Skeletal muscle satellite cell (primary cell): ENCODE measurements around the gene RPL7L1.

Experiments used
- H3K27me3 ChIP-seq: 2 replicates; pipeline ENCODE4 v1.7.0; 2013; ENCODE audit warnings: low read length; ENCODE audit not compliant: control insufficient read depth, insufficient read depth
- H3K36me3 ChIP-seq: 2 replicates; pipeline ENCODE4 v1.7.0; 2013; ENCODE audit warnings: mild to moderate bottlenecking, control low read depth, low read length; ENCODE audit not compliant: insufficient read depth
- H3K4me1 ChIP-seq: 2 replicates; pipeline ENCODE4 v1.7.0; 2013; ENCODE audit warnings: low read length; ENCODE audit not compliant: control insufficient read depth, insufficient read depth
- H3K4me2 ChIP-seq: 2 replicates; pipeline ENCODE4 v1.7.0; 2013; ENCODE audit warnings: mild to moderate bottlenecking, low read length
- H3K4me3 ChIP-seq: 2 replicates; pipeline ENCODE4 v1.7.0; 2013; ENCODE audit warnings: low read length
- H3K9ac ChIP-seq: 2 replicates; pipeline ENCODE4 v1.7.0; 2013; ENCODE audit warnings: mild to moderate bottlenecking, low read depth, low read length, moderate library complexity
- H3K9me3 ChIP-seq: replicated peaks from 2 replicates; pipeline ENCODE4 v1.7.0; 2013; ENCODE audit warnings: mild to moderate bottlenecking, control low read depth, low read length

The RPL7L1 gene

DNA sequence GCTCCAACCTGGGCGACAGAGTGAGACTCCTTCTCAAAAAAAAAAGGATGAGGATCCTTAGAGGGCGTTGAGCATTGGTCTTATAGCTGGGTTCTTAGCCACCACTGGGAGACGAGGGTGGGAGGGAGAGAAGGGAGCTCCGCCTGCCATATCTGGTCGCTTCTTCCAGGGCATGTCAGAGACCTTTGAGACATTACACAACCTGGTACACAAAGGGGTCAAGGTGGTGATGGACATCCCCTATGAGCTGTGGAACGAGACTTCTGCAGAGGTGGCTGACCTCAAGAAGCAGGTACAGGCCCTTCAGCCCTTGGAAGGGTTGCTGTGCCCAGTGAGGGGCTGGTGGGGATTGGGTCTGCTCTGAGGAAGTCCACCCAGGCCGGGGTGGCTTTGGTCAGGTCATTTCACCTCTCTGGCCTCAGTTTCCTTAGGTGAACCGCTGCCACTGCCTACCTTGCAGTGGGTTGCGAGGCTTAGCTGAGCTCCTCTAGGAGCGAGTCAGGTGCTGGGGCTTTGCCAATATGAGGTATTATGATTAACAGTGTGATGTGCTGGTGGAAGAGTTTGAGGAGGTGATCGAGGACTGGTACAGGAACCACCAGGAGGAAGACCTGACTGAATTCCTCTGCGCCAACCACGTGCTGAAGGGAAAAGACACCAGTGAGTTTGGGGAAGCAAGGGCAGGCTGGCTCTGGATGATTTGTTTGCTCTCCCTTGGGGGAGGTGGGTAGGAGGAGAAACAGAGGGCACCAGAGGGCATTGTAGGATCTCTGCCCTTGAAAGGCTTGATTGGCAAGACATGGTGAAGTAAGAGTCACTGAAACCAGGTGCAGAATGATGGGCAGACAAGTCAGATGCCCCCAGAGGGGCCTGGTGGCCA is 58.4 kb downstream of the RPL7L1 start:
- Histone ChIP-seq H3K36me3 (peaks cover 41% of the 10 kb centered on the region), H3K9me3 (no peaks in the 10 kb centered on the region), H3K27me3 (no peaks in the 10 kb centered on the region), H3K4me3 (no peak overlapping the region), H3K4me1 (no peaks in the 10 kb centered on the region), H3K4me2 (no peak overlapping the region), H3K9ac (no peak overlapping the region)

- Histone ChIP-seq H3K36me3 (peaks cover 41% of the 10 kb centered on the region), H3K27me3 (no peaks in the 10 kb centered on the region), H3K4me3 (no peak overlapping the region), H3K9me3 (no peaks in the 10 kb centered on the region), H3K4me1 (no peaks in the 10 kb centered on the region), H3K4me2 (no peak overlapping the region), H3K9ac (no peak overlapping the region)
Observed at GRCh38 chr6:42938428-42938796, 59.0 kb downstream of the RPL7L1 start.

DNA sequence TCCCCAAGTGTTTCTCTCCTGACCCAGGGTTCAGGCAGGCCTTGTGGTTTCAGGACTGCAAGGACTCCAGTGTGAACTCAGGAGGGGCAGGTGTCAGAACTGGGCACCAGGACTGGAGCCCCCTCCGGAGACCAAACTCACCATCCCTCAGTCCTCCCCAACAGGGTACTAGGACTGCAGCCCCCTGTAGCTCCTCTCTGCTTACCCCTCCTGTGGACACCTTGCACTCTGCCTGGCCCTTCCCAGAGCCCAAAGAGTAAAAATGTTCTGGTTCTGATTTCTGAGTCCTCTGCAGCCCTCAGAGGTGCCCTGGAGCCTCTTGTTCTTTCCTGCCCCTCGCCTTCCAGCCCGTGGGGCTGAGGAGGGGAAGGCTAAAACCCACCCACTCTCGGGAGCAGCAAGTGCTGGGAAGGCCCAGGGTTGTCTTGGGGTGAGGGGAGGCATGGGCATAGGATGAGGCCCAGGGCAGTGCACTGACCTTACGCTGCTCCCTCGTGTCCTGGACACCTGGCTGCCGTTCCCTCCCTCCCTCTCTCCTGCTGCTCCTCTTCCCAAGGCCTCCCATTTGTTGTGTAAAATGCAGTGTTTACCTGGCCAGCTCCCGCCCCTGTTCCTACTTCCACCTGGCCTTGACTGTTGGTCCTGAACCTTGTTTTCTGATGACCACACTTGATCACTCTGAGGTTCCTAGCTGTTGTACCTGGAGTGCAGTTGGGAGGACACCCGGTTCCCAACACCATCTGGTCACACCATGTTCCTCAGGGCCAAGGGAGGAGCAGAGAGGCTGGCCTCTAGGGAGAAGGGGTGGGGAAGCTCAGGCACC is 59.8 kb downstream of the RPL7L1 start:
- Histone ChIP-seq H3K36me3 (peaks cover 38% of the 10 kb centered on the region), H3K4me3 (no peak overlapping the region), H3K9ac (no peak overlapping the region), H3K27me3 (no peaks in the 10 kb centered on the region), H3K4me1 (no peaks in the 10 kb centered on the region), H3K4me2 (no peak overlapping the region), H3K9me3 (no peaks in the 10 kb centered on the region)
